ENCODE measurements around the gene NUP210L. TPM values are rescaled to one million over a fixed set of nuclear protein-coding genes. Genes with fewer than 3 reads are reported as not detected.

NUP210L gene
- total and polyA plus RNA-seq, 3 donors from 2014 or later: 23.0 to 77.2 (median 24.4) TPM

GRCh38 chr1:153951183-153951582 is 203.7 kb downstream of the NUP210L start:
- Histone ChIP-seq H3K9me3 (no peaks in the 10 kb centered on the region), H3K4me3 (no peak overlapping the region), H3K27me3 (no peaks in the 10 kb centered on the region), H3K36me3 (ENCODE audit: low read depth, missing control alignments) (no peaks in the 10 kb centered on the region), H3K4me1 (peaks cover 13% of the 10 kb centered on the region), H3K27ac (no peak overlapping the region)
- WGBS, 2 donors: 91 to 93% methylated on average over 11 of the region's 11 CpGs
- TF ChIP-seq POLR2A (IDR thresholded peaks at IDR 0.05) (no peak), CTCF (IDR thresholded peaks at IDR 0.05) (no peak)
- DNase-seq: no peak
- intact Hi-C loops (cut with DNase I; ENCODE audit: low total_unique reads): no loop called here

GRCh38 chr1:153946622-153947241 is 208.1 kb downstream of the NUP210L start, which contains the start of gene DENND4B:
TSS of gene DENND4B (minus strand) at chr1:153946718. CDS start at chr1:153944374, 2,344 bp downstream.
- intact Hi-C loops (cut with DNase I; ENCODE audit: low total_unique reads): loop anchor here (10.0 kb wide), 1 partner anchor 152 kb away; no protein-coding TSS in a partner anchor
- peak; percentile 89 to 96 (median 89) for TF ChIP-seq CTCF (IDR thresholded peaks at IDR 0.05)
- TF ChIP-seq POLR2A (IDR thresholded peaks at IDR 0.05): no peak
- H3K4me1 ChIP-seq: peaks cover 17% of the 10 kb centered on the region
- H3K36me3 ChIP-seq (ENCODE audit: low read depth, missing control alignments): no peaks in the 10 kb centered on the region
- H3K27ac ChIP-seq: peak within 1 kb of the TSS; percentile 84 to 98
- peak within 1 kb of the TSS; percentile 65 to 98 for H3K4me3 ChIP-seq
- DNase-seq: peak; percentile 87
- no peaks in the 10 kb centered on the region for H3K27me3 ChIP-seq
- no peaks in the 10 kb centered on the region for H3K9me3 ChIP-seq
- 8 to 19% methylated on average over 6 to 27 of the region's 28 CpGs for WGBS, 2 donors

- Histone ChIP-seq H3K9me3 (no peaks in the 10 kb centered on the region), H3K36me3 (ENCODE audit: low read depth, missing control alignments) (no peaks in the 10 kb centered on the region), H3K4me3 (peak overlapping the region; percentile 65 to 98), H3K27ac (peak overlapping the region; percentile 84 to 98), H3K4me1 (peaks cover 17% of the 10 kb centered on the region), H3K27me3 (no peaks in the 10 kb centered on the region)
- 0 to 1% methylated on average over 5 to 93 of the region's 95 CpGs for WGBS, 2 donors
- TF ChIP-seq POLR2A (IDR thresholded peaks at IDR 0.05) (no peak), CTCF (IDR thresholded peaks at IDR 0.05) (no peak)
- DNase-seq: peak; percentile 83
- intact Hi-C loops (cut with DNase I; ENCODE audit: low total_unique reads): loop anchor here (10.0 kb wide), 1 partner anchor 151 kb away; no protein-coding TSS in a partner anchor
These were observed 208.9 kb downstream of the NUP210L start for GRCh38 chr1:153945795-153946621.

GRCh38 chr1:153945131-153945794 is 209.6 kb downstream of the NUP210L start:
- H3K27me3 ChIP-seq: no peaks in the 10 kb centered on the region
- intact Hi-C loops (cut with DNase I; ENCODE audit: low total_unique reads): loop anchor here (10.0 kb wide), 1 partner anchor 150 kb away; no protein-coding TSS in a partner anchor
- WGBS, 2 donors: 23 to 34% methylated on average over 6 to 12 of the region's 12 CpGs
- peak overlapping the region; percentile 65 to 98 for H3K4me3 ChIP-seq
- DNase-seq: peak; percentile 36
- no peaks in the 10 kb centered on the region for H3K36me3 ChIP-seq (ENCODE audit: low read depth, missing control alignments)
- TF ChIP-seq CTCF (IDR thresholded peaks at IDR 0.05): no peak
- no peak for TF ChIP-seq POLR2A (IDR thresholded peaks at IDR 0.05)
- peak overlapping the region; percentile 84 to 98 for H3K27ac ChIP-seq
- H3K9me3 ChIP-seq: no peaks in the 10 kb centered on the region
- peaks cover 17% of the 10 kb centered on the region for H3K4me1 ChIP-seq
